ENCODE results near the gene SEMA3D.

- TF ChIP-seq CTCF (IDR thresholded peaks at IDR 0.05): no peak
- no peak for TF ChIP-seq ZFX (IDR thresholded peaks at IDR 0.05; ENCODE audit: borderline replicate concordance)
Measured at GRCh38 chr7:85215098-85215497, 28.2 kb upstream of the SEMA3D start.

Data from 22Rv1 (cell line).